GM18907 (cell line): ENCODE results near the gene SSUH2.
"Not testable (repeated sequence)": the region's sequence is repeated elsewhere in the genome, so short reads cannot be mapped to it uniquely, and the experiment has no call there.

Source experiments
- ATAC-seq: cut with Tn5 transposase; IDR thresholded peaks from one replicate; pipeline ENCODE4 v1.9.1; 2021; ENCODE audit warnings: mild to moderate bottlenecking, moderate library complexity; ENCODE audit not compliant: unreplicated experiment

The SSUH2 gene

GRCh38 chr3:8659242-8659641 lies 14.6 kb upstream of the SSUH2 start:
- no peak for ATAC-seq

- ATAC-seq: peak; percentile 92
Measured at GRCh38 chr3:8658306-8659212, 14.0 kb upstream of the SSUH2 start.

- ATAC-seq: peak; percentile 60
Measured at GRCh38 chr3:8657804-8658305, 13.3 kb upstream of the SSUH2 start.

- no peak for ATAC-seq
Measured at GRCh38 chr3:8656240-8656639, 11.6 kb upstream of the SSUH2 start.

- ATAC-seq: no peak
Measured at GRCh38 chr3:8655387-8655835, 10.8 kb upstream of the SSUH2 start.

- not testable (repeated sequence) for ATAC-seq
Measured at GRCh38 chr3:8654572-8655329, 10.2 kb upstream of the SSUH2 start.

GRCh38 chr3:8653800-8654408 lies 9.3 kb upstream of the SSUH2 start:
- no peak for ATAC-seq

- no peak for ATAC-seq
Measured at GRCh38 chr3:8652324-8652987, 7.9 kb upstream of the SSUH2 start.

- no peak for ATAC-seq
Measured at GRCh38 chr3:8651418-8652323, 7.1 kb upstream of the SSUH2 start.

- ATAC-seq: no peak
Measured at GRCh38 chr3:8650583-8651416, 6.2 kb upstream of the SSUH2 start.

GRCh38 chr3:8649757-8650156 lies 5.2 kb upstream of the SSUH2 start:
- ATAC-seq: no peak

GRCh38 chr3:8648909-8649741 lies 4.5 kb upstream of the SSUH2 start:
- ATAC-seq: no peak

GRCh38 chr3:8647137-8647985 lies 2.8 kb upstream of the SSUH2 start:
- ATAC-seq: no peak

- ATAC-seq: no peak
Measured at GRCh38 chr3:8646313-8646938, 1.8 kb upstream of the SSUH2 start.

GRCh38 chr3:8645712-8646111 lies 1.1 kb upstream of the SSUH2 start:
- ATAC-seq: no peak

GRCh38 chr3:8643693-8644365 lies 769 bp downstream of the SSUH2 start:
- no peak for ATAC-seq
